Lower lobe of right lung (tissue), 2 donors: Measurements from ENCODE around the gene RPS6KA2. TPM values are rescaled to one million over a fixed set of nuclear protein-coding genes. Genes with fewer than 3 reads are reported as not detected.

Experiments used
- ATAC-seq, 2 donors: fragments of 200-7000 bp; cut with Tn5 transposase; one replicate each; pipeline ENCODE4 v1.9.1; 2020 to 2022; ENCODE audit warnings: mild to moderate bottlenecking in 2 of 2, moderate library complexity in 2 of 2
- DNase-seq: peaks from one replicate; pipeline ENCODE4 v3.0.0-alpha.2; 2020
- H3K27ac ChIP-seq: fragments of 200-600 bp; one replicate; pipeline ENCODE4 v1.8.0; 2022
- H3K27me3 ChIP-seq: fragments of 200-600 bp; one replicate; pipeline ENCODE4 v1.8.0; 2022; ENCODE audit warnings: low read depth
- H3K36me3 ChIP-seq: fragments of 200-600 bp; one replicate; pipeline ENCODE4 v1.8.0; 2022; ENCODE audit warnings: mild to moderate bottlenecking
- H3K4me1 ChIP-seq: fragments of 200-600 bp; one replicate; pipeline ENCODE4 v1.8.0; 2022
- H3K4me3 ChIP-seq: fragments of 200-600 bp; one replicate; pipeline ENCODE4 v1.8.0; 2022; ENCODE audit warnings: mild to moderate bottlenecking
- H3K9me3 ChIP-seq: fragments of 200-600 bp; one replicate; pipeline ENCODE4 v1.8.0; 2022
- CTCF ChIP-seq: fragments of 200-600 bp; IDR thresholded peaks from one replicate; pipeline ENCODE4 v1.8.0; 2022; ENCODE audit warnings: antibody characterized with exemption, mild to moderate bottlenecking
- intact Hi-C: fragments of 100-400 bp; cut with DNase I; formaldehyde crosslinking; loops from one replicate; pipeline ENCODE4 v1.11.0; 2022
- total RNA-seq: library from RNA; stranded (reverse); fragmentation: NEBNext Ultra II Directional; extraction: Animal tissue kit (Norgen Biotek cat#: 25700); gene quantifications from one replicate; pipeline ENCODE4 v1.2.1, GENCODE V29; 2021
- donor health status: DM: no; HTN: yes; CAD: no; lungs with severe emphysema.

Gene RPS6KA2
- total RNA-seq, 1 donor from 2014 or later: 102 TPM

GRCh38 chr6:166672146-166672545 is 45.1 kb upstream of the RPS6KA2 start:
- no peak for TF ChIP-seq CTCF
- DNase-seq: no peak
- Histone ChIP-seq H3K27ac (no peak overlapping the region), H3K9me3 (no peaks in the 10 kb centered on the region), H3K36me3 (no peaks in the 10 kb centered on the region), H3K4me3 (no peak overlapping the region), H3K27me3 (peaks cover 7% of the 10 kb centered on the region), H3K4me1 (peaks cover 20% of the 10 kb centered on the region)
- intact Hi-C loops: no loop called here
- ATAC-seq: no peak

DNA sequence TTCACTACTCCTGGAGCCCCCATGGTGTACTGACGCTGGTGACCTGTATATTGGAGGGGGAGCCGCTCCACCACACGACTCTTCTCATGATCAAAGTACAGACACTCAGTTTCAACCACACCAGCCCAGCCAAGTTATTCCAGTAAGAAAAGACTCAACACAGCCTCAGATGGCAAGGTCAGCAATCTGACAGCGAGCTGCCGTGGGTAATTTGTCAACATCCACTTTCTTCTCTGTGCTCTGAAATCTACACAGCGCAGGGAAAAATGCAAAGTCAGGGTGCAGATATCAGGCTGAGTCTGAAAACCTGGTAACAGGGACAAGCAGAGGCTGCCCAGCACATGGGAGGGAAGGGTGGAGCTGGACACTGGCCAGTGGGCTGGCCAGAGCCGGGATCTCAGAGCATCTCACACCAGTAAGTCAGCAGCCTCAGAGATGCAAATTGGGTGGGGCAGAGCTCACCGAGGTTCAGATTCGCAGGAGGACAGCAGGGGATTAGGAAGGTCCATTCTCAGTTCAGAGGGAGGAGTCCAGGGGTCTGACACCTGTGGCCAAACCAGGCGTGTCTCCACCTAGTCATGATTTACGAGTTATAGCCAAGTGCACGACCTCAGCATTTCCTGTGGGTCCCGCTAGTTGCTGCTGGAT is 44.5 kb upstream of the RPS6KA2 start:
- no peak for DNase-seq
- peaks cover 7% of the 10 kb centered on the region for H3K27me3 ChIP-seq
- H3K36me3 ChIP-seq: no peaks in the 10 kb centered on the region
- no peak for TF ChIP-seq CTCF
- no peak for ATAC-seq
- no peaks in the 10 kb centered on the region for H3K9me3 ChIP-seq
- no peak overlapping the region for H3K4me3 ChIP-seq
- peaks cover 20% of the 10 kb centered on the region for H3K4me1 ChIP-seq
- intact Hi-C loops: no loop called here
- H3K27ac ChIP-seq: no peak overlapping the region

DNA sequence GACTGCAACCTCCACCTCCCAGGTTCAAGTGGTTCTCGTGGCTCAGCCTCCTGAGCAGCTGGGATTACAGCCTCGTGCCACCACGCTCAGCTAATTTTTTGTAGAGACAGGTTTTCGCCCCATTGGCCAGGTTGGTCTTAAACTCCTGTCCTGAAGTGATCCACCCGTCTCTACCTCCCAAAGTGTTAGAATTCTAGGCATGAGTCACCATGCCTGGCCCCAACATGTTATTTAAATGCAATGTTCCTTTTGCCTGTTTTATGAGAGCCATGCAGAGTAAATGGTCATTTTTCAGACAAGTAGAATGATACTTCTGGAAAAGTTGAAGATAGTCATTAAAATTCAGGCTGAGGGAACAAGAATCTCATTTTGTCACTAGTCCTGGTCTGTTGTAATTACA is 43.8 kb upstream of the RPS6KA2 start:
- H3K27me3 ChIP-seq: peaks cover 7% of the 10 kb centered on the region
- H3K4me1 ChIP-seq: peaks cover 20% of the 10 kb centered on the region
- DNase-seq (no peak), ATAC-seq (no peak)
- H3K9me3 ChIP-seq: no peaks in the 10 kb centered on the region
- intact Hi-C loops: no loop called here
- no peak overlapping the region for H3K4me3 ChIP-seq
- H3K36me3 ChIP-seq: no peaks in the 10 kb centered on the region
- no peak overlapping the region for H3K27ac ChIP-seq
- no peak for TF ChIP-seq CTCF

- TF ChIP-seq CTCF: no peak
- DNase-seq (no peak), ATAC-seq (no peak)
- Histone ChIP-seq H3K9me3 (no peaks in the 10 kb centered on the region), H3K36me3 (no peaks in the 10 kb centered on the region), H3K4me3 (no peak overlapping the region), H3K27me3 (peaks cover 7% of the 10 kb centered on the region), H3K4me1 (peaks cover 20% of the 10 kb centered on the region), H3K27ac (no peak overlapping the region)
- intact Hi-C loops: no loop called here
These were observed 43.0 kb upstream of the RPS6KA2 start for GRCh38 chr6:166670013-166670412.

DNA sequence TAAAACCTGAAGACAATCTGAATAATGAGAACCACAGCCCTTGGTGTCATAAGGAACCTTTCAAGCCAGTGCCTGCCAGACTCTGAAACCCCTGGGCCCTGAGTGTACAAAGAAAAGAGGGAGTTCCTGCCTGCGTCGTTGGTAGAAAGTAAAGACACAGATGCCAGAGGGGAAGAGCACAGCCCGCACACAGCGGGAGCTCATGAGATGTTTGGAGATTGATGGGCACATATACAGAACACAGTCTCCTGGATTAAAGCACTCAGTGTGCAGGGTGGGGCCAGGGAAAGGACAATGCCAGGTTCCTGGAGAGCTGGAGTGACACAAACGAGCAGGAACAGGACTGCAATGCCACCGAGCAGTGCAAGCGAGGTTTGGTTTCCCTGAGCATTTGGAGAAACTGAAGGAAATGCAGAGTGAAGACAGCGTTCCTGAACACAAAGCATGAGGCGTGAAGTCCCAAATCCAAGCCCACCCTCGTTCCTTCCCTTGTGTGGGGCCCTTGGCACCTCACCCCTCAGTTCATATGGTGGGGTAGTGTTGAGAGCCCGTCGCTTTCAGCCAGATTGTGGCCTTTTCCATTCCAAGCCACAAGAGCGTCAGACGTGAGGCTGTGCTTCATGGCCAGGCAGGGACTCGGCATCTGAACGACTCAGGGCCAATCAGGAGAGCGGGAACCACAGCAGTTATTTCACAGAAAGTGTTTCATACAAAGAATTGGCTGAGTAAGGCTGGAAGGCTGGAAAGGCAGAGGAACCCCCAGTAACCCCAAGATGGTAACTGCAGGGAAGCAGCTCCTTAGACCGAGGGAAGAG is 41.0 kb upstream of the RPS6KA2 start:
- ATAC-seq: no peak
- no peak for DNase-seq
- intact Hi-C loops: no loop called here
- no peak overlapping the region for H3K27ac ChIP-seq
- H3K4me3 ChIP-seq: no peak overlapping the region
- H3K27me3 ChIP-seq: peaks cover 7% of the 10 kb centered on the region
- H3K4me1 ChIP-seq: peaks cover 21% of the 10 kb centered on the region
- no peaks in the 10 kb centered on the region for H3K36me3 ChIP-seq
- TF ChIP-seq CTCF: no peak
- no peaks in the 10 kb centered on the region for H3K9me3 ChIP-seq
